H9 (cell line): ENCODE results near the gene NTRK2. TPM values are rescaled to one million over a fixed set of nuclear protein-coding genes. Genes with fewer than 3 reads are reported as not detected.
A peak's percentile ranks its signal among the peaks of the same experiment; 100 is the strongest.

ENCODE experiments used
- DNase-seq: peaks from one replicate; pipeline ENCODE4 v3.0.0-alpha.2; 2017
- H2AFZ ChIP-seq: one replicate; pipeline ENCODE4 v1.6.1; 2013; ENCODE audit warnings: mild to moderate bottlenecking, low read length, control low read depth, moderate library complexity
- H2AK5ac ChIP-seq: 2 replicates; pipeline ENCODE4 v1.6.1; 2013; ENCODE audit warnings: low read length, control low read depth, mixed read lengths; ENCODE audit not compliant: insufficient read length
- H2BK120ac ChIP-seq: one replicate; pipeline ENCODE4 v1.6.1; 2013; ENCODE audit warnings: low read depth, mild to moderate bottlenecking, low read length, control low read depth, inconsistent platforms; ENCODE audit not compliant: poor library complexity, severe bottlenecking
- H2BK12ac ChIP-seq: 2 replicates; pipeline ENCODE4 v1.6.1; 2013; ENCODE audit warnings: low read length, control low read depth, mixed read lengths, low read depth; ENCODE audit not compliant: insufficient read length
- H2BK15ac ChIP-seq: 2 replicates; pipeline ENCODE4 v1.6.1; 2013; ENCODE audit warnings: low read depth, low read length, control low read depth
- H2BK20ac ChIP-seq: one replicate; pipeline ENCODE4 v1.6.1; 2013; ENCODE audit warnings: low read depth, mild to moderate bottlenecking, low read length, control low read depth, inconsistent platforms; ENCODE audit not compliant: poor library complexity, severe bottlenecking
- H2BK5ac ChIP-seq: 2 replicates; pipeline ENCODE4 v1.6.1; 2013; ENCODE audit warnings: low read length, control low read depth, mixed read lengths; ENCODE audit not compliant: insufficient read length
- H3K14ac ChIP-seq: 2 replicates; pipeline ENCODE4 v1.6.1; 2013; ENCODE audit warnings: low read length, control low read depth; ENCODE audit not compliant: insufficient read depth
- H3K18ac ChIP-seq: 2 replicates; pipeline ENCODE4 v1.6.1; 2013; ENCODE audit warnings: low read depth, mild to moderate bottlenecking, mixed read lengths, low read length, control low read depth; ENCODE audit not compliant: insufficient read length
- H3K23ac ChIP-seq: 2 replicates; pipeline ENCODE4 v1.6.1; 2013; ENCODE audit warnings: low read length, control low read depth, mixed read lengths, low read depth; ENCODE audit not compliant: insufficient read length
- H3K23me2 ChIP-seq: 2 replicates; pipeline ENCODE4 v1.6.1; 2013; ENCODE audit warnings: low read depth, mild to moderate bottlenecking, mixed read lengths, low read length, control low read depth; ENCODE audit not compliant: insufficient read length, poor library complexity, severe bottlenecking
- H3K27ac ChIP-seq: 2 replicates; pipeline ENCODE4 v1.5.1; 2013; ENCODE audit warnings: low read length, control low read depth, mixed read lengths, low read depth; ENCODE audit not compliant: insufficient read length
- H3K27me3 ChIP-seq: 2 replicates; pipeline ENCODE4 v1.6.1; 2013; ENCODE audit warnings: low read length, control low read depth, inconsistent platforms; ENCODE audit not compliant: insufficient read depth
- H3K4ac ChIP-seq: 2 replicates; pipeline ENCODE4 v1.6.1; 2013; ENCODE audit warnings: low read depth, mild to moderate bottlenecking, control low read depth, inconsistent platforms, low read length, moderate library complexity
- H3K4me1 ChIP-seq: 2 replicates; pipeline ENCODE4 v1.6.1; 2013; ENCODE audit warnings: low read length, control low read depth, inconsistent platforms; ENCODE audit not compliant: insufficient read depth
- H3K4me2 ChIP-seq: 2 replicates; pipeline ENCODE4 v1.6.1; 2013; ENCODE audit warnings: low read length, control low read depth, mixed read lengths; ENCODE audit not compliant: insufficient read length, insufficient read depth
- H3K56ac ChIP-seq: 2 replicates; pipeline ENCODE4 v1.6.1; 2013; ENCODE audit warnings: low read depth, mild to moderate bottlenecking, mixed read lengths, low read length, control low read depth; ENCODE audit not compliant: insufficient read length
- H3K79me1 ChIP-seq: 2 replicates; pipeline ENCODE4 v1.6.1; 2013; ENCODE audit warnings: low read depth, mild to moderate bottlenecking, moderate library complexity, low read length, control low read depth, inconsistent platforms; ENCODE audit not compliant: insufficient read depth, poor library complexity, severe bottlenecking
- H3K79me2 ChIP-seq: 2 replicates; pipeline ENCODE4 v1.6.1; 2013; ENCODE audit warnings: low read length, control low read depth, inconsistent platforms; ENCODE audit not compliant: insufficient read depth
- H3K9ac ChIP-seq: 2 replicates; pipeline ENCODE4 v1.6.1; 2013; ENCODE audit warnings: low read length, control low read depth, mixed read lengths; ENCODE audit not compliant: insufficient read length; ENCODE audit errors: extremely low read depth
- H3K9me3 ChIP-seq: one replicate; pipeline ENCODE4 v1.6.1; 2013; ENCODE audit warnings: low read depth, low read length, inconsistent platforms; ENCODE audit not compliant: control insufficient read depth
- H3T11ph ChIP-seq: one replicate; pipeline ENCODE4 v1.6.1; 2013; ENCODE audit warnings: mild to moderate bottlenecking, low read length, control low read depth, inconsistent platforms
- H4K20me1 ChIP-seq: one replicate; pipeline ENCODE4 v1.6.1; 2013; ENCODE audit not compliant: control insufficient read depth, insufficient read length, insufficient read depth
- H4K5ac ChIP-seq: 2 replicates; pipeline ENCODE4 v1.6.1; 2013; ENCODE audit warnings: low read depth, mild to moderate bottlenecking, mixed read lengths, low read length, control low read depth; ENCODE audit not compliant: insufficient read length
- H4K8ac ChIP-seq: replicated peaks from 2 replicates; pipeline ENCODE4 v1.6.1; 2013; ENCODE audit warnings: low read length, control low read depth, mixed read lengths, low read depth; ENCODE audit not compliant: insufficient read length
- H4K91ac ChIP-seq: 2 replicates; pipeline ENCODE4 v1.6.1; 2013; ENCODE audit warnings: low read depth, mild to moderate bottlenecking, moderate library complexity, mixed read lengths, low read length, control low read depth; ENCODE audit not compliant: insufficient read length
- H3K27ac Mint-ChIP-seq, 3 experiments: 2 replicates in 2 of 3; 3 replicates in 1 of 3; pipeline ENCODE4 v1.8.0; 2020 to 2021; ENCODE audit warnings: mixed read lengths in 3 of 3, mild to moderate bottlenecking in 1 of 3, moderate library complexity in 1 of 3
- H3K27me3 Mint-ChIP-seq: 2 replicates; pipeline ENCODE4 v1.8.0; 2021; ENCODE audit warnings: low read depth, mild to moderate bottlenecking, moderate library complexity, mixed read lengths
- H3K36me3 Mint-ChIP-seq, 3 experiments: 2 replicates in 2 of 3; 3 replicates in 1 of 3; pipeline ENCODE4 v1.8.0; 2020 to 2021; ENCODE audit warnings: low read depth in 3 of 3, mixed read lengths in 3 of 3; ENCODE audit not compliant: insufficient read depth in 1 of 3
- H3K4me1 Mint-ChIP-seq, 2 experiments: 2 replicates each; pipeline ENCODE4 v1.8.0; 2020; ENCODE audit warnings: mixed read lengths in 2 of 2
- H3K4me3 Mint-ChIP-seq, 2 experiments: 2 replicates in 1 of 2; 3 replicates in 1 of 2; pipeline ENCODE4 v1.8.0; 2020 to 2021; ENCODE audit warnings: mild to moderate bottlenecking in 2 of 2, mixed read lengths in 2 of 2, moderate library complexity in 1 of 2
- H3K9me3 Mint-ChIP-seq, 2 experiments: 2 replicates in 1 of 2; 3 replicates in 1 of 2; pipeline ENCODE4 v1.8.0; 2020; ENCODE audit warnings: mild to moderate bottlenecking in 2 of 2, mixed read lengths in 2 of 2, moderate library complexity in 1 of 2
- CTCF ChIP-seq: fragments of 200-600 bp; sonication (generic); conservative IDR thresholded peaks from 3 replicates; pipeline ENCODE4 v1.8.0; 2021; ENCODE audit warnings: antibody characterized with exemption, mild to moderate bottlenecking
- WGBS: extraction: QIAGEN DNeasy Blood & Tissue Kit; methylation state at CpG from one replicate; pipeline ENCODE4 v1.1.7; 2013; ENCODE audit warnings: missing lambda C conversion rate, low lambda C conversion rate, mixed read lengths; ENCODE audit not compliant: insufficient read length; ENCODE audit errors: extremely low coverage; 5-methylcytosine and 5-hydroxymethylcytosine counted together
- total RNA-seq: library from RNA; stranded (reverse); gene quantifications from 2 replicates; pipeline ENCODE4 v1.2.1, GENCODE V29; 2021

Gene NTRK2
- total RNA-seq, 1 experiment from 2014 or later = 0.02 TPM

- Histone ChIP-seq H3K4me1 (no peaks in the 10 kb centered on the region), H3K79me2 (no peaks in the 10 kb centered on the region), H3K23ac (no peak overlapping the region), H2BK12ac (no peak overlapping the region), H4K91ac (no peak overlapping the region), H3K56ac (peak overlapping the region; percentile 77), H2BK20ac (no peak overlapping the region), H2BK120ac (no peak overlapping the region), H2BK5ac (no peak overlapping the region), H4K20me1 (no peaks in the 10 kb centered on the region), H3K27me3 (no peaks in the 10 kb centered on the region), H3T11ph (no peak overlapping the region), H2AFZ (peak overlapping the region; percentile 15), H3K27ac (no peak overlapping the region), H3K18ac (no peak overlapping the region), H2BK15ac (no peak overlapping the region), H3K9ac (no peak overlapping the region), H3K23me2 (no peaks in the 10 kb centered on the region), H4K5ac (no peak overlapping the region), H3K4ac (no peak overlapping the region), H3K9me3 (no peaks in the 10 kb centered on the region), H2AK5ac (no peak overlapping the region), H3K14ac (no peak overlapping the region), H4K8ac (no peak overlapping the region), H3K79me1 (no peaks in the 10 kb centered on the region), H3K4me2 (no peak overlapping the region)
- Mint-ChIP-seq H3K4me3 (no peak overlapping the region), H3K4me1 (no peaks in the 10 kb centered on the region; a peak in 1 of 4 replicates), H3K9me3 (no peaks in the 10 kb centered on the region; a peak in 1 of 5 replicates), H3K27ac (no peak overlapping the region), H3K36me3 (no peaks in the 10 kb centered on the region), H3K27me3 (no peaks in the 10 kb centered on the region; the same call in 1 of the 2 replicates)
- no peak for DNase-seq
- no CpG with 5 or more reads among the region's 2 CpGs for WGBS
- no peak for TF ChIP-seq CTCF
Observed at GRCh38 chr9:85041466-85042137, 372.1 kb downstream of the NTRK2 start.
